Fibroblast of lung (primary cell): ENCODE results near the gene KYAT1.

Source experiments
- CTCF ChIP-seq, 2 donors: IDR thresholded peaks in 1 of 2; conservative IDR thresholded peaks in 1 of 2; 1 replicate in 1 of 2; 2 replicates in 1 of 2; pipeline ENCODE4 v1.5.1; 2011 to 2012; ENCODE audit warnings: low read length in 2 of 2, control low read depth in 1 of 2, inconsistent platforms in 1 of 2, low read depth in 1 of 2, mild to moderate bottlenecking in 1 of 2
- EZH2 ChIP-seq: IDR thresholded peaks from 2 replicates; pipeline ENCODE4 v1.5.1; 2012; ENCODE audit warnings: low read length, control low read depth, mild to moderate bottlenecking; ENCODE audit errors: missing control alignments

- TF ChIP-seq EZH2 = no peak
- peak in 1 of 2 donors; percentile 7 for TF ChIP-seq CTCF (conservative IDR thresholded peaks at IDR 0.05 in 1 of 2, IDR thresholded peaks at IDR 0.05 in 1 of 2; ENCODE audit: low read depth in 1 of 2, low read length in 2 of 2)
These were observed 71.9 kb downstream of the KYAT1 start for GRCh38 chr9:128809831-128810230.
